ENCODE measurements around the gene MACF1. TPM values are rescaled to one million over a fixed set of nuclear protein-coding genes. Genes with fewer than 3 reads are reported as not detected.

The MACF1 gene
- polyA plus RNA-seq, 1 of the 3 experiments (the other 2 are of a cell fraction) = 37.6 TPM

DNA sequence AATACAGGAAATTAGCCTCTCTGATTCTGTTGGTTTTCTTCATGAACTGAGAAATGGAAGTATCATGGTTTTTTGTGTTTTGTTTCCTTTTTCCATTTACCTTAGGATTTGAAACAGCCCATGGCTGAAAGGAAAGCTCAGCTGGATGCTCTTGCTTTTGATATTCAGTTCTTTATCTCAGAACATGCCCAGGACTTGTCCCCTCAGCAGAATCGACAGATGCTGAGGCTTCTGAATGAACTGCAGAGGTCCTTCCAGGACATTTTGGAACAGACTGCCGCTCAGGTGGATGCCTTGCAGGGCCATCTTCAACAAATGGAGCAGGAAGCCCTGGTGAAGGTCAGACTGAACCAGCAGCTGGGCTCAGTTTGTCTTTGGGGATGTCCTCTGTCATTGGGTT is 142.4 kb downstream of the MACF1 start (continued):
- TF ChIP-seq, protein P1, sequence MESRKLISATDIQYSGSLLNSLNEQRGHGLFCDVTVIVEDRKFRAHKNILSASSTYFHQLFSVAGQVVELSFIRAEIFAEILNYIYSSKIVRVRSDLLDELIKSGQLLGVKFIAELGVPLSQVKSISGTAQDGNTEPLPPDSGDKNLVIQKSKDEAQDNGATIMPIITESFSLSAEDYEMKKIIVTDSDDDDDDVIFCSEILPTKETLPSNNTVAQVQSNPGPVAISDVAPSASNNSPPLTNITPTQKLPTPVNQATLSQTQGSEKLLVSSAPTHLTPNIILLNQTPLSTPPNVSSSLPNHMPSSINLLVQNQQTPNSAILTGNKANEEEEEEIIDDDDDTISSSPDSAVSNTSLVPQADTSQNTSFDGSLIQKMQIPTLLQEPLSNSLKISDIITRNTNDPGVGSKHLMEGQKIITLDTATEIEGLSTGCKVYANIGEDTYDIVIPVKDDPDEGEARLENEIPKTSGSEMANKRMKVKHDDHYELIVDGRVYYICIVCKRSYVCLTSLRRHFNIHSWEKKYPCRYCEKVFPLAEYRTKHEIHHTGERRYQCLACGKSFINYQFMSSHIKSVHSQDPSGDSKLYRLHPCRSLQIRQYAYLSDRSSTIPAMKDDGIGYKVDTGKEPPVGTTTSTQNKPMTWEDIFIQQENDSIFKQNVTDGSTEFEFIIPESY (IDR thresholded peaks at IDR 0.05; ENCODE audit: borderline replicate concordance, low read depth) = no peak
- TF ChIP-seq, protein P2, sequence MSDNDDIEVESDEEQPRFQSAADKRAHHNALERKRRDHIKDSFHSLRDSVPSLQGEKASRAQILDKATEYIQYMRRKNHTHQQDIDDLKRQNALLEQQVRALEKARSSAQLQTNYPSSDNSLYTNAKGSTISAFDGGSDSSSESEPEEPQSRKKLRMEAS (IDR thresholded peaks at IDR 0.05; ENCODE audit: low read depth) = no peak
- no peak for TF ChIP-seq TCF12 (IDR thresholded peaks at IDR 0.05)

DNA sequence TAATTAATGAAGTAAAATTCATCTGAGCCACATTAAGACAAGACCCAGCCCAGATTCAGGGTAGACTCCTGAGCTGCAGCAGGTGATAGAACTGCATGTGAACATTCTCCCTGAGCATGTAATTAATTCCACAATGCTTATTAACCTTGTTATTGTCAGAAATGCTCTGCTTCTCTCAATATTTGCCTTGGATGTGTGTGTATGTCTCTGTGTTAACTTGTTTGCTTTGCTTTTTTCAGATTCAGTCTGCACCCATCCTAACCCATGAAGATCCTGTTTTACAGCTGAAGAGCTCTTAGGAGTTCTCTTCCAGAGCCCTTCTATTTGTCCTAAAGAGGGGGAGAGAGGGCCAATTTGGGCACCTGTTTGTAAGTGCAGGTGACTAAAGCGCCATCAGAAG is 143.8 kb downstream of the MACF1 start:
- no peak for DNase-seq
- H3K9me2 ChIP-seq = no peaks in the 10 kb centered on the region
- no peak overlapping the region for H3K9ac ChIP-seq
- no peaks in the 10 kb centered on the region for H3K27me3 ChIP-seq (ENCODE audit: insufficient read depth)
- no peaks in the 10 kb centered on the region for H3K4me1 ChIP-seq (ENCODE audit: control insufficient read depth in 1 of 2, insufficient read depth in 2 of 2, low read depth in 1 of 2, low read length in 1 of 2)
- no peak overlapping the region for H3K27ac ChIP-seq (ENCODE audit: low read depth in 2 of 2, low read length in 1 of 2)
- no peak overlapping the region for H3K4me3 ChIP-seq (ENCODE audit: low read depth in 2 of 2, low read length in 1 of 2)
- WGBS (ENCODE audit: low lambda C conversion rate) = 100% methylated on average over 1 of the region's 1 CpG
- CTCF ChIA-PET = no interaction called here
- no peaks in the 10 kb centered on the region for H4K20me1 ChIP-seq (ENCODE audit: insufficient read depth)
- no peaks in the 10 kb centered on the region for H3K79me2 ChIP-seq (ENCODE audit: insufficient read depth)
- H3K36me3 ChIP-seq (replicated peaks in 1 of 2; ENCODE audit: control insufficient read depth in 1 of 2, insufficient read depth in 2 of 2, low read length in 1 of 2) = peaks cover 67 to 73% of the 10 kb centered on the region in 2 experiments
- TF ChIP-seq RXRA (IDR thresholded peaks at IDR 0.05; ENCODE audit: borderline replicate concordance, low read depth) (no peak), GATA2 (CRISPR knock-in tag; IDR thresholded peaks at IDR 0.05) (no peak), MXI1 (IDR thresholded peaks at IDR 0.05; ENCODE audit: low read depth, low read length) (no peak), ELF1 (IDR thresholded peaks at IDR 0.05) (no peak), NRF1 (IDR thresholded peaks at IDR 0.05; ENCODE audit: low read depth, low read length) (no peak), TCF12 (IDR thresholded peaks at IDR 0.05) (no peak), SIN3A (IDR thresholded peaks at IDR 0.05; ENCODE audit: borderline replicate concordance, low read depth, low read length) (no peak), MEF2A (IDR thresholded peaks at IDR 0.05; ENCODE audit: borderline replicate concordance, low read depth) (no peak), RCOR1 (IDR thresholded peaks at IDR 0.05; ENCODE audit: low read length) (no peak), FOXM1 (IDR thresholded peaks at IDR 0.05; ENCODE audit: low read depth) (no peak)
- TF ChIP-seq, protein P3, sequence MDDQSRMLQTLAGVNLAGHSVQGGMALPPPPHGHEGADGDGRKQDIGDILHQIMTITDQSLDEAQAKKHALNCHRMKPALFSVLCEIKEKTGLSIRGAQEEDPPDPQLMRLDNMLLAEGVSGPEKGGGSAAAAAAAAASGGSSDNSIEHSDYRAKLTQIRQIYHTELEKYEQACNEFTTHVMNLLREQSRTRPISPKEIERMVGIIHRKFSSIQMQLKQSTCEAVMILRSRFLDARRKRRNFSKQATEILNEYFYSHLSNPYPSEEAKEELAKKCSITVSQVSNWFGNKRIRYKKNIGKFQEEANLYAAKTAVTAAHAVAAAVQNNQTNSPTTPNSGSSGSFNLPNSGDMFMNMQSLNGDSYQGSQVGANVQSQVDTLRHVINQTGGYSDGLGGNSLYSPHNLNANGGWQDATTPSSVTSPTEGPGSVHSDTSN (IDR thresholded peaks at IDR 0.05) = no peak
- TF ChIP-seq, protein P1 (IDR thresholded peaks at IDR 0.05; ENCODE audit: borderline replicate concordance, low read depth) = no peak
- TF ChIP-seq, protein P4, sequence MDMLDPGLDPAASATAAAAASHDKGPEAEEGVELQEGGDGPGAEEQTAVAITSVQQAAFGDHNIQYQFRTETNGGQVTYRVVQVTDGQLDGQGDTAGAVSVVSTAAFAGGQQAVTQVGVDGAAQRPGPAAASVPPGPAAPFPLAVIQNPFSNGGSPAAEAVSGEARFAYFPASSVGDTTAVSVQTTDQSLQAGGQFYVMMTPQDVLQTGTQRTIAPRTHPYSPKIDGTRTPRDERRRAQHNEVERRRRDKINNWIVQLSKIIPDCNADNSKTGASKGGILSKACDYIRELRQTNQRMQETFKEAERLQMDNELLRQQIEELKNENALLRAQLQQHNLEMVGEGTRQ (IDR thresholded peaks at IDR 0.05; ENCODE audit: borderline replicate concordance, low read depth, low read length) = no peak
- TF ChIP-seq, protein P5, sequence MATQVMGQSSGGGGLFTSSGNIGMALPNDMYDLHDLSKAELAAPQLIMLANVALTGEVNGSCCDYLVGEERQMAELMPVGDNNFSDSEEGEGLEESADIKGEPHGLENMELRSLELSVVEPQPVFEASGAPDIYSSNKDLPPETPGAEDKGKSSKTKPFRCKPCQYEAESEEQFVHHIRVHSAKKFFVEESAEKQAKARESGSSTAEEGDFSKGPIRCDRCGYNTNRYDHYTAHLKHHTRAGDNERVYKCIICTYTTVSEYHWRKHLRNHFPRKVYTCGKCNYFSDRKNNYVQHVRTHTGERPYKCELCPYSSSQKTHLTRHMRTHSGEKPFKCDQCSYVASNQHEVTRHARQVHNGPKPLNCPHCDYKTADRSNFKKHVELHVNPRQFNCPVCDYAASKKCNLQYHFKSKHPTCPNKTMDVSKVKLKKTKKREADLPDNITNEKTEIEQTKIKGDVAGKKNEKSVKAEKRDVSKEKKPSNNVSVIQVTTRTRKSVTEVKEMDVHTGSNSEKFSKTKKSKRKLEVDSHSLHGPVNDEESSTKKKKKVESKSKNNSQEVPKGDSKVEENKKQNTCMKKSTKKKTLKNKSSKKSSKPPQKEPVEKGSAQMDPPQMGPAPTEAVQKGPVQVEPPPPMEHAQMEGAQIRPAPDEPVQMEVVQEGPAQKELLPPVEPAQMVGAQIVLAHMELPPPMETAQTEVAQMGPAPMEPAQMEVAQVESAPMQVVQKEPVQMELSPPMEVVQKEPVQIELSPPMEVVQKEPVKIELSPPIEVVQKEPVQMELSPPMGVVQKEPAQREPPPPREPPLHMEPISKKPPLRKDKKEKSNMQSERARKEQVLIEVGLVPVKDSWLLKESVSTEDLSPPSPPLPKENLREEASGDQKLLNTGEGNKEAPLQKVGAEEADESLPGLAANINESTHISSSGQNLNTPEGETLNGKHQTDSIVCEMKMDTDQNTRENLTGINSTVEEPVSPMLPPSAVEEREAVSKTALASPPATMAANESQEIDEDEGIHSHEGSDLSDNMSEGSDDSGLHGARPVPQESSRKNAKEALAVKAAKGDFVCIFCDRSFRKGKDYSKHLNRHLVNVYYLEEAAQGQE (IDR thresholded peaks at IDR 0.05; ENCODE audit: low read depth, low read length) = no peak
- TF ChIP-seq, protein P6, sequence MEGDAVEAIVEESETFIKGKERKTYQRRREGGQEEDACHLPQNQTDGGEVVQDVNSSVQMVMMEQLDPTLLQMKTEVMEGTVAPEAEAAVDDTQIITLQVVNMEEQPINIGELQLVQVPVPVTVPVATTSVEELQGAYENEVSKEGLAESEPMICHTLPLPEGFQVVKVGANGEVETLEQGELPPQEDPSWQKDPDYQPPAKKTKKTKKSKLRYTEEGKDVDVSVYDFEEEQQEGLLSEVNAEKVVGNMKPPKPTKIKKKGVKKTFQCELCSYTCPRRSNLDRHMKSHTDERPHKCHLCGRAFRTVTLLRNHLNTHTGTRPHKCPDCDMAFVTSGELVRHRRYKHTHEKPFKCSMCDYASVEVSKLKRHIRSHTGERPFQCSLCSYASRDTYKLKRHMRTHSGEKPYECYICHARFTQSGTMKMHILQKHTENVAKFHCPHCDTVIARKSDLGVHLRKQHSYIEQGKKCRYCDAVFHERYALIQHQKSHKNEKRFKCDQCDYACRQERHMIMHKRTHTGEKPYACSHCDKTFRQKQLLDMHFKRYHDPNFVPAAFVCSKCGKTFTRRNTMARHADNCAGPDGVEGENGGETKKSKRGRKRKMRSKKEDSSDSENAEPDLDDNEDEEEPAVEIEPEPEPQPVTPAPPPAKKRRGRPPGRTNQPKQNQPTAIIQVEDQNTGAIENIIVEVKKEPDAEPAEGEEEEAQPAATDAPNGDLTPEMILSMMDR (IDR thresholded peaks at IDR 0.05) = no peak
- no peaks in the 10 kb centered on the region for H3F3A ChIP-seq (replicated peaks; ENCODE audit: insufficient read depth)
- H2AFZ ChIP-seq (ENCODE audit: low read depth) = no peak overlapping the region
- H3K4me2 ChIP-seq = no peak overlapping the region
- no peaks in the 10 kb centered on the region for H3K9me3 ChIP-seq
- POLR2A ChIA-PET = no interaction called here

Measured in SK-N-SH (cell line).